HepG2 (cell line): ENCODE results near the gene SERPINE2. TPM values are rescaled to one million over a fixed set of nuclear protein-coding genes. Genes with fewer than 3 reads are reported as not detected.
A peak's percentile ranks its signal among the peaks of the same experiment; 100 is the strongest.

Source experiments
- ARNT2 ChIP-seq: sonication (generic); formaldehyde crosslinking; IDR thresholded peaks from 2 replicates; pipeline ENCODE4 v1.8.0; 2022; ENCODE audit warnings: mild to moderate bottlenecking, low read depth, missing genetic modification reagents, moderate library complexity
- HNRNPH1 ChIP-seq: fragments of 200-400 bp; formaldehyde crosslinking; optimal IDR thresholded peaks from 2 replicates; pipeline ENCODE3; 2017; ENCODE audit warnings: mild to moderate bottlenecking, low read depth, low read length
- MYC ChIP-seq: sonication (generic); formaldehyde crosslinking; IDR thresholded peaks from 2 replicates; pipeline ENCODE4 v1.9.0; 2021; ENCODE audit warnings: missing genetic modification reagents, borderline replicate concordance
- NFIB ChIP-seq: sonication (generic); formaldehyde crosslinking; IDR thresholded peaks from 2 replicates; pipeline ENCODE4 v1.9.0; 2021; ENCODE audit warnings: missing genetic modification reagents, mild to moderate bottlenecking, borderline replicate concordance
- NR3C1 ChIP-seq: sonication (generic); formaldehyde crosslinking; IDR thresholded peaks from 2 replicates; pipeline ENCODE4 v1.4.0; 2020; ENCODE audit warnings: missing genetic modification reagents
- NRL ChIP-seq: sonication (generic); formaldehyde crosslinking; IDR thresholded peaks from 2 replicates; pipeline ENCODE4 v1.5.0; 2020; ENCODE audit warnings: missing genetic modification reagents, mild to moderate bottlenecking, moderate library complexity, borderline replicate concordance
- PLSCR1 ChIP-seq: sonication (generic); formaldehyde crosslinking; IDR thresholded peaks from 2 replicates; pipeline ENCODE4 v1.5.0; 2020; ENCODE audit warnings: missing genetic modification reagents, mild to moderate bottlenecking, borderline replicate concordance
- SMAD3 ChIP-seq: sonication (generic); formaldehyde crosslinking; IDR thresholded peaks from 2 replicates; pipeline ENCODE4 v1.4.0; 2020; ENCODE audit warnings: missing genetic modification reagents
- THAP11 ChIP-seq: IDR thresholded peaks from 2 replicates; pipeline ENCODE4 v1.6.1; 2016; ENCODE audit warnings: missing biosample characterization, missing genetic modification reagents
- UBTF ChIP-seq: sonication (generic); formaldehyde crosslinking; IDR thresholded peaks from 2 replicates; pipeline ENCODE4 v1.4.0; 2020; ENCODE audit warnings: mild to moderate bottlenecking, missing genetic modification reagents
- XBP1 ChIP-seq: sonication (generic); formaldehyde crosslinking; IDR thresholded peaks from 2 replicates; pipeline ENCODE4 v1.5.0; 2020; ENCODE audit warnings: missing genetic modification reagents
- ZBTB3 ChIP-seq: sonication (generic); formaldehyde crosslinking; IDR thresholded peaks from 2 replicates; pipeline ENCODE4 v1.4.0; 2020; ENCODE audit warnings: low read depth, mild to moderate bottlenecking, moderate library complexity, missing genetic modification reagents, borderline replicate concordance
- ZNF430 ChIP-seq: sonication (generic); formaldehyde crosslinking; IDR thresholded peaks from 2 replicates; pipeline ENCODE4 v1.9.0; 2021; ENCODE audit warnings: mild to moderate bottlenecking, missing genetic modification reagents
- ZNF761 ChIP-seq: sonication (generic); formaldehyde crosslinking; conservative IDR thresholded peaks from 2 replicates; pipeline ENCODE4 v1.4.0; 2020; ENCODE audit warnings: mild to moderate bottlenecking, missing genetic modification reagents
- ZNF879 ChIP-seq: sonication (generic); formaldehyde crosslinking; IDR thresholded peaks from 2 replicates; pipeline ENCODE4 v1.8.1; 2023; ENCODE audit warnings: missing genetic modification reagents
- ZSCAN12 ChIP-seq: sonication (generic); formaldehyde crosslinking; IDR thresholded peaks from 2 replicates; pipeline ENCODE4 v1.9.0; 2021; ENCODE audit warnings: mild to moderate bottlenecking, missing genetic modification reagents
- polyA plus RNA-seq, 8 experiments: library from polyadenylated mRNA; depleted of rRNA in 3 of 8; stranded (reverse) in 7 of 8; unstranded in 1 of 8; fragments of >200 nt; fragmentation: Illumina TruSeq in 4 of 8; extraction: Trizol in 4 of 8; gene quantifications; 2 replicates each; pipeline versions ENCODE4 v1.2.1 to v1.2.3, GENCODE V29; 2011 to 2016; ENCODE audit warnings: low read depth in 4 of 8, missing spikeins in 1 of 8, mixed read lengths in 1 of 8; ENCODE audit not compliant: insufficient read depth in 1 of 8
- total RNA-seq, 5 experiments: library from RNA; depleted of rRNA; stranded (reverse); fragments of >200 nt; fragmentation: Illumina TruSeq; extraction: Trizol; gene quantifications; 2 replicates each; pipeline ENCODE4 v1.2.3, GENCODE V29; 2016; ENCODE audit warnings: low read depth in 1 of 5
- TF ChIP-seq, protein P1 (sequence below): IDR thresholded peaks from 2 replicates; pipeline ENCODE4 v1.6.1; 2018; ENCODE audit warnings: missing genetic modification reagents, mild to moderate bottlenecking, missing compliant biosample characterization
- TF ChIP-seq, protein P2 (sequence below): sonication (generic); formaldehyde crosslinking; IDR thresholded peaks from 2 replicates; pipeline ENCODE4 v1.5.0; 2020; ENCODE audit warnings: mild to moderate bottlenecking, missing genetic modification reagents
- TF ChIP-seq, protein P3 (sequence below): sonication (generic); formaldehyde crosslinking; IDR thresholded peaks from 2 replicates; pipeline ENCODE4 v1.5.0; 2020; ENCODE audit warnings: missing genetic modification reagents

The SERPINE2 gene
- total and polyA plus RNA-seq, 2 of the 13 experiments (the other 11 are each of a cell fraction or from before 2014, with no cell fraction given): 7.9 to 18.1 TPM

DNA sequence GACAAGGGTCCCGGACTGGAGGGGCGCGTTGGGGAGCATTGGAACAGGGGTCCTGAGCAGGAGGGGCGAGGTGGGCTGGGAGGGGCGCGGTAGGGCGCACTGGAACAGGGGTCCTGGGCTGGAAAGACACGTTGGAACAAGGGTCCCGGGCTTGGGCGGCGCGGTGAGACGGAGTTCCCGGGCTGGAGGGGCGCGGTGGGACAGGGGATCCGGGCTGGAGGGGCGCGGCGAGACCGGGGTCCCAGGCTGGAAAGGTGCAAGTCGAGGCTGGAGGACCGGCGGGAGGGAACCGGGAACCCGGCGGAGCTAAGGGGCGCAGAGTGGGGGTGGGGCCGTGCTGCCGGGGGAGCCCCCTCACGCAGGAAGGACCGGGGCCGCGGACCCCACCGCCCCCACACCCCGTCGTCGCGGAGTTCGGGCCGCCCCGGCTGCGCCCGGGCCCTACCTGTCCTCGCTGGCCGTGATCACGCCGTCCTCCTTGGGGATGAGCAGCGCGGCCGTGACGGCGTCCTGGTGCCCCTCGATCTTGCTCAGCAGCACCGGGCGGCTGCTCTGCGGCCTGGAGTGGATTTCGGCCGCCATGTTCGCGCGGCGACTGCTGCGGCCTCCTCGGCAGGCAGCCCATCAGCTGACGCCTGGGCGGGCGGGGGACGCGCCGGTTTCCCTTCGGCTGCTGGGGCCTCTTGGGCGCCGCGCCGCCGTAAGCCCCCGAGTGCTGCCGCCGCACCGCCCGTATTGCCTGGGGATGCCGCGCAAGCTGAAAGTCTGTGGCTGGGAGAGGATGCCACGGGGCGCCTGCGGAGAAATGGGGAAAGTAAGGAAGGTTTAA is 94.2 kb downstream of the SERPINE2 start, which contains the start of gene WDFY1 (continued):
- TF ChIP-seq UBTF (CRISPR knock-in tag) (peak; percentile 94), ZNF761 (CRISPR knock-in tag) (peak; percentile 79; the same call in 1 of the 2 replicates), ZBTB3 (CRISPR knock-in tag) (no peak; the same call in 1 of the 2 replicates), NR3C1 (CRISPR knock-in tag) (no peak), NRL (0 out of 2 replicates have a peak, but pooled peaks have one; percentile 88), PLSCR1 (CRISPR knock-in tag) (no peak; the same call in 1 of the 2 replicates), ARNT2 (peak; percentile 92), HNRNPH1 (peak; percentile 40), THAP11 (CRISPR knock-in tag) (peak; percentile 86), SMAD3 (CRISPR knock-in tag) (peak; percentile 91), MYC (CRISPR knock-in tag) (peak; percentile 89), ZNF430 (peak; percentile 98), ZSCAN12 (CRISPR knock-in tag) (no peak), NFIB (peak; percentile 89; the same call in 1 of the 2 replicates), ZNF879 (CRISPR knock-in tag) (peak; percentile 90; the same call in 1 of the 2 replicates), XBP1 (no peak; the same call in 1 of the 2 replicates)
- TF ChIP-seq, protein P1, sequence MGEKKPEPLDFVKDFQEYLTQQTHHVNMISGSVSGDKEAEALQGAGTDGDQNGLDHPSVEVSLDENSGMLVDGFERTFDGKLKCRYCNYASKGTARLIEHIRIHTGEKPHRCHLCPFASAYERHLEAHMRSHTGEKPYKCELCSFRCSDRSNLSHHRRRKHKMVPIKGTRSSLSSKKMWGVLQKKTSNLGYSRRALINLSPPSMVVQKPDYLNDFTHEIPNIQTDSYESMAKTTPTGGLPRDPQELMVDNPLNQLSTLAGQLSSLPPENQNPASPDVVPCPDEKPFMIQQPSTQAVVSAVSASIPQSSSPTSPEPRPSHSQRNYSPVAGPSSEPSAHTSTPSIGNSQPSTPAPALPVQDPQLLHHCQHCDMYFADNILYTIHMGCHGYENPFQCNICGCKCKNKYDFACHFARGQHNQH (CRISPR knock-in tag): peak; percentile 97
- TF ChIP-seq, protein P2, sequence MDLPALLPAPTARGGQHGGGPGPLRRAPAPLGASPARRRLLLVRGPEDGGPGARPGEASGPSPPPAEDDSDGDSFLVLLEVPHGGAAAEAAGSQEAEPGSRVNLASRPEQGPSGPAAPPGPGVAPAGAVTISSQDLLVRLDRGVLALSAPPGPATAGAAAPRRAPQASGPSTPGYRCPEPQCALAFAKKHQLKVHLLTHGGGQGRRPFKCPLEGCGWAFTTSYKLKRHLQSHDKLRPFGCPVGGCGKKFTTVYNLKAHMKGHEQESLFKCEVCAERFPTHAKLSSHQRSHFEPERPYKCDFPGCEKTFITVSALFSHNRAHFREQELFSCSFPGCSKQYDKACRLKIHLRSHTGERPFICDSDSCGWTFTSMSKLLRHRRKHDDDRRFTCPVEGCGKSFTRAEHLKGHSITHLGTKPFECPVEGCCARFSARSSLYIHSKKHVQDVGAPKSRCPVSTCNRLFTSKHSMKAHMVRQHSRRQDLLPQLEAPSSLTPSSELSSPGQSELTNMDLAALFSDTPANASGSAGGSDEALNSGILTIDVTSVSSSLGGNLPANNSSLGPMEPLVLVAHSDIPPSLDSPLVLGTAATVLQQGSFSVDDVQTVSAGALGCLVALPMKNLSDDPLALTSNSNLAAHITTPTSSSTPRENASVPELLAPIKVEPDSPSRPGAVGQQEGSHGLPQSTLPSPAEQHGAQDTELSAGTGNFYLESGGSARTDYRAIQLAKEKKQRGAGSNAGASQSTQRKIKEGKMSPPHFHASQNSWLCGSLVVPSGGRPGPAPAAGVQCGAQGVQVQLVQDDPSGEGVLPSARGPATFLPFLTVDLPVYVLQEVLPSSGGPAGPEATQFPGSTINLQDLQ (CRISPR knock-in tag): peak; percentile 6
- TF ChIP-seq, protein P3, sequence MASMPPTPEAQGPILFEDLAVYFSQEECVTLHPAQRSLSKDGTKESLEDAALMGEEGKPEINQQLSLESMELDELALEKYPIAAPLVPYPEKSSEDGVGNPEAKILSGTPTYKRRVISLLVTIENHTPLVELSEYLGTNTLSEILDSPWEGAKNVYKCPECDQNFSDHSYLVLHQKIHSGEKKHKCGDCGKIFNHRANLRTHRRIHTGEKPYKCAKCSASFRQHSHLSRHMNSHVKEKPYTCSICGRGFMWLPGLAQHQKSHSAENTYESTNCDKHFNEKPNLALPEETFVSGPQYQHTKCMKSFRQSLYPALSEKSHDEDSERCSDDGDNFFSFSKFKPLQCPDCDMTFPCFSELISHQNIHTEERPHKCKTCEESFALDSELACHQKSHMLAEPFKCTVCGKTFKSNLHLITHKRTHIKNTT (CRISPR knock-in tag): 0 out of 2 replicates have a peak, but pooled peaks have one; percentile 51
